ENCODE measurements around the gene ARL8B. TPM values are rescaled to one million over a fixed set of nuclear protein-coding genes. Genes with fewer than 3 reads are reported as not detected.

ARL8B gene
- total and polyA plus RNA-seq, 9 donors, result 27.1 to 70.6 (median 49.8) TPM

DNA sequence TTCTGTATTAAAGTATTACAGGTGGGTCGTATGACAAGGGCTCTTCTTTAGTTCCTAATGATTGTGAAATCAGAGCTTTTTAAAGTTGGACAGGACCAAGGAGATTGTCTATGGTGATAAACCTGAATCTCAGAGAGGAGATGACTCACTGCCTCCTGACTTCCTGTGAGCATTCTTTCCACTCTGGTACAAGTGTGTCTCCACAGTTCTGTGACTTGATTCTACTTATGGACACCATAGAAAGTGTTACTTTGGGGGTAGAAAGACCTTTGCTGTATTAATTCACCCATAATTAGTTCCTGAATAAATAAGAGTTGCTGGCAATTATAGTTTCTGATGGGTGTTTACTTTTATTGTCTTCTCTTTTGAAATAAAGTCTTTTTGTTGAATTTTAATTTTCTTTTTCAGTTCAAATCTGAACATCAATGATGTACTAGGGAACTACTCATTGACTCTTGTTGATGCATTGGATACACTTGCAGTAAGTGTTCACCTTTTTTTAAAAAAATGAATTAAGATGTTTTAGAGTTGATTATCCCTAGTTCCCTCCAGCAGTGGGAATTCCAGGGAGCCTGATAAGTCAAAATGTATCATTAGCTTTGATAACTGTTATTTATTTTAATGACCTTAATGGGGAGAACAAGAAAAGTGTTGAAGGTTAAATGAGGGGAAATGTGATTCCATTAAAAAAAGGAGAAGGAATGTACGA is 72.9 kb downstream of the ARL8B start:
- DNase-seq, result no peak

DNA sequence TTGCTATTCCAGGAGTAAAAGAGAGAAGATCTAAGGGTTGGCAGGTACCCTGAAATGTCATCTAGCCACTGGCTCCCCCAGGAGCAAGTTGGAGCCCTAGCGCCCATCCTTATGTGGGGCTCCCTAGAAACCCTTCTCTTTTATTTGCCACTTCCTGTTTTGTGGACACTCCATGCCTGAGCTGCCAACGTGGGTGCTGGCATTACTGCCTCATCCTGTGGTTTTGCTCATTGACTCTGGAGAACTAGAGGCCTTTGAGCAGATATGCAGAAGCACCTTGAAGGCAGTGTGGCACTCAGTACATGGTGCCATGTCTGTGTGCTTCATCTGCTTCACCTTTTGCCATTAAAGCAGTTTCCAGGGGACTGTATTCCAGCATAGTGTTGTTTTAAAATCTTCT is 73.5 kb downstream of the ARL8B start:
- Histone ChIP-seq H3K36me3 (no peaks in the 10 kb centered on the region), H3K27ac (no peak overlapping the region), H3K4me3 (no peak overlapping the region), H3K9me3 (no peaks in the 10 kb centered on the region), H3K27me3 (no peaks in the 10 kb centered on the region), H3K4me1 (ENCODE audit: insufficient read depth) (no peaks in the 10 kb centered on the region)
- intact Hi-C loops (cut with DNase I), result no loop called here
- no peak for DNase-seq
- WGBS, 3 donors, result 65 to 75% (median 69%) methylated on average over 2 of the region's 2 CpGs
- no peak for TF ChIP-seq POLR2A (IDR thresholded peaks at IDR 0.05)
- TF ChIP-seq EP300 (IDR thresholded peaks at IDR 0.05), result no peak
- TF ChIP-seq, protein P1, sequence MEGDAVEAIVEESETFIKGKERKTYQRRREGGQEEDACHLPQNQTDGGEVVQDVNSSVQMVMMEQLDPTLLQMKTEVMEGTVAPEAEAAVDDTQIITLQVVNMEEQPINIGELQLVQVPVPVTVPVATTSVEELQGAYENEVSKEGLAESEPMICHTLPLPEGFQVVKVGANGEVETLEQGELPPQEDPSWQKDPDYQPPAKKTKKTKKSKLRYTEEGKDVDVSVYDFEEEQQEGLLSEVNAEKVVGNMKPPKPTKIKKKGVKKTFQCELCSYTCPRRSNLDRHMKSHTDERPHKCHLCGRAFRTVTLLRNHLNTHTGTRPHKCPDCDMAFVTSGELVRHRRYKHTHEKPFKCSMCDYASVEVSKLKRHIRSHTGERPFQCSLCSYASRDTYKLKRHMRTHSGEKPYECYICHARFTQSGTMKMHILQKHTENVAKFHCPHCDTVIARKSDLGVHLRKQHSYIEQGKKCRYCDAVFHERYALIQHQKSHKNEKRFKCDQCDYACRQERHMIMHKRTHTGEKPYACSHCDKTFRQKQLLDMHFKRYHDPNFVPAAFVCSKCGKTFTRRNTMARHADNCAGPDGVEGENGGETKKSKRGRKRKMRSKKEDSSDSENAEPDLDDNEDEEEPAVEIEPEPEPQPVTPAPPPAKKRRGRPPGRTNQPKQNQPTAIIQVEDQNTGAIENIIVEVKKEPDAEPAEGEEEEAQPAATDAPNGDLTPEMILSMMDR (IDR thresholded peaks at IDR 0.05), result no peak

More for the DNA sequence above, 72.9 kb downstream of the ARL8B start:
- WGBS, 3 donors, result 63 to 69% (median 63%) methylated on average over 2 of the region's 2 CpGs
- H3K9me3 ChIP-seq, result no peaks in the 10 kb centered on the region
- TF ChIP-seq POLR2A (IDR thresholded peaks at IDR 0.05) (no peak), EP300 (IDR thresholded peaks at IDR 0.05) (no peak)
- H3K27me3 ChIP-seq, result no peaks in the 10 kb centered on the region
- H3K36me3 ChIP-seq, result no peaks in the 10 kb centered on the region
- H3K4me3 ChIP-seq, result no peak overlapping the region
- H3K27ac ChIP-seq, result no peak overlapping the region
- intact Hi-C loops (cut with DNase I), result no loop called here
- H3K4me1 ChIP-seq (ENCODE audit: insufficient read depth), result peaks cover 3% of the 10 kb centered on the region

DNA sequence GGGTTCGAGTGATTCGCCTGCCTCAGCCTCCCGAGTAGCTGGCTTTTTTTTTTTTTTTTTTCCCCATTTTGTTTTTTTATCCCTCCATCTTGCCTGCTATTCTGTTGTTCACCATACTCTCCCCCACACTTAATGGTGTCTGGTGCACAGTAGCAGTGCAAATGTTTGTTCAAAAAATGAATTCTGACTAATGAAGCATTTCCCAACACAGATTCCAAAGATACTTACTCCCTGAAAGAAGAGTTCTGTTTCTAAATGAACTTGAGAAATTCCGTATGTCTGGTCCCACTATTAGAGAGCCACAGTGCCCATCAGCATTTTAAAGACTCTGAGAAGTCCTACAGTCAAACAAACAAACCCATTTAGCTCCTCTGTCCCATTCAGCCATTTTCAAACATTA is 74.9 kb downstream of the ARL8B start:
- WGBS, 3 donors, result 81 to 87% (median 85%) methylated on average over 4 of the region's 4 CpGs
- no peak overlapping the region for H3K27ac ChIP-seq
- H3K4me3 ChIP-seq, result no peak overlapping the region
- DNase-seq, result no peak
- H3K4me1 ChIP-seq (ENCODE audit: insufficient read depth), result no peaks in the 10 kb centered on the region
- H3K27me3 ChIP-seq, result no peaks in the 10 kb centered on the region
- no peak for TF ChIP-seq POLR2A (IDR thresholded peaks at IDR 0.05)
- H3K36me3 ChIP-seq, result no peaks in the 10 kb centered on the region
- intact Hi-C loops (cut with DNase I), result no loop called here
- H3K9me3 ChIP-seq, result no peaks in the 10 kb centered on the region

DNA sequence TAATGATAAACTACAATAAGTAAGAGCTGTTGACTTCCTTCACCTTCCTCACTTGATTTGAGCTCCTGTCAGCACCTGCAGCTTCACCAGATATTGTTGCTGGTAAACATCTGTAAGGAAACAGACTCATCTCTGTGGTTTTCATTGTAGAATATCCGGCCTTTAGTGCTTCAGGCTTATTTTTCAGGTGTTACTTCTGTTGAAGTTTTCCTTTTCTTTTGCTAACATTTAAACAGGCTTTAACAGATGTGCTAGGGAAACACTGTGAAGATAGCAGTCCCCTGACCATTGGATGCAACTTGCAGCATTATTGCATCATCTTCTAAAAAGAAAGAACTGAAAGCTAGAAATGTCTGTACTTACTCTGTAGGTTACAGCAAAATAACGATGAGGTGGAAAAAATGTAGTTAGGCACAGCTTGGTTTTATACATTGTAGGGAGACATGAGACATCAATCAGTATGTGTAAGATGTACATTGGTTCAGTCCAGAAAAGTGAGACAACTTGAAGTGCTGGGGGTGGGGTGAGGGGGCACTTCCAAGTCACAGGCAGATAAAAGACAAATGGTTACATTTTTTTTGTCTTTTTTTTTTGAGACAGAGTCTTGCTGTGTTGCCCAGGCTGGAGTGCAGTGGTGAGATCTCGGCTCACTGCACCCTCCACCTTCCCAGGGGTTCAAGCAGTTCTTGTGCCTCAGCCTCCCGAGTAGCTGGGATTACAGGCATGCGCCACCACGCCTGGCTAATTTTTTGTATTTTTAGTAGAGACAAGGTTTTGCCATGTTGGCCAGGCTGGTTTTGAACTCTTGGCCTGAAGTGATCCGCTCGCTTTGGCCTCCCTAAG is 75.6 kb downstream of the ARL8B start:
- H3K9me3 ChIP-seq, result no peaks in the 10 kb centered on the region
- no peak overlapping the region for H3K4me3 ChIP-seq
- no peaks in the 10 kb centered on the region for H3K4me1 ChIP-seq (ENCODE audit: insufficient read depth)
- no peak for DNase-seq
- no peaks in the 10 kb centered on the region for H3K36me3 ChIP-seq
- WGBS, 3 donors, result 91 to 93% (median 93%) methylated on average over 8 of the region's 8 CpGs
- intact Hi-C loops (cut with DNase I), result no loop called here
- no peaks in the 10 kb centered on the region for H3K27me3 ChIP-seq
- no peak overlapping the region for H3K27ac ChIP-seq
- TF ChIP-seq POLR2A (IDR thresholded peaks at IDR 0.05), result no peak
- no peak for TF ChIP-seq EP300 (IDR thresholded peaks at IDR 0.05)
- TF ChIP-seq, protein P1 (IDR thresholded peaks at IDR 0.05), result no peak

DNA sequence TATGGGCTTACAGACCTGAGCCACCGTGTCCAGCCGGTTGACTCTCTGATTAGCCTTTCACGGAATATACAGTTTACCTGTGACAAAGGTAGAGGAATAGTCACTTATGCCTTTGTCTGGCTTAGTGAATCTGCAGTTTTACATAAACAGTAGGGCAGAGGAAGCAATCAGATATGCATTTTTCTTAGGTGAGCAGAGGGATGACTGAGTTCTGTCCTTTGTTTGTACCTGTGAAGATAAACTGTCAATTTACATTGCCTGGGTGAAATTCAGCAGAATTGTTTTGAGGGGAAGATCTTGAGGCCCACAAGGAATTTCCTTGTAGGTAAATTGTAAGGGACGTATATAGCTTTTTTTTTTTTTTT is 76.2 kb downstream of the ARL8B start:
- no peaks in the 10 kb centered on the region for H3K4me1 ChIP-seq (ENCODE audit: insufficient read depth)
- H3K9me3 ChIP-seq, result no peaks in the 10 kb centered on the region
- TF ChIP-seq POLR2A (IDR thresholded peaks at IDR 0.05) (no peak), EP300 (IDR thresholded peaks at IDR 0.05) (no peak)
- TF ChIP-seq, protein P1 (IDR thresholded peaks at IDR 0.05), result no peak
- WGBS, 3 donors, result 78 to 97% (median 93%) methylated on average over 4 of the region's 4 CpGs
- no peak for DNase-seq
- no peaks in the 10 kb centered on the region for H3K36me3 ChIP-seq
- H3K4me3 ChIP-seq, result no peak overlapping the region
- H3K27me3 ChIP-seq, result no peaks in the 10 kb centered on the region
- H3K27ac ChIP-seq, result no peak overlapping the region
- intact Hi-C loops (cut with DNase I), result no loop called here

Measured in ovary (tissue), 9 donors.